Dedifferentiated amniotic fluid mesenchymal stem cell (primary cell): Measurements from ENCODE around the gene DHX58.

Source experiments
- DNase-seq: peaks from one replicate; pipeline ENCODE4 v3.0.0-alpha.2; 2016; ENCODE audit errors: extremely low spot score

Gene DHX58

GRCh38 chr17:42129109-42129837, 16.8 kb upstream of the DHX58 start:
- no peak for DNase-seq

GRCh38 chr17:42127414-42127813, 14.9 kb upstream of the DHX58 start:
- DNase-seq: no peak

- DNase-seq: no peak
Observed at GRCh38 chr17:42126836-42127235, 14.3 kb upstream of the DHX58 start.

GRCh38 chr17:42125565-42125964, 13.1 kb upstream of the DHX58 start:
- DNase-seq: no peak

- DNase-seq: no peak
Observed at GRCh38 chr17:42124256-42124655, 11.7 kb upstream of the DHX58 start.

GRCh38 chr17:42122371-42123303, 10.1 kb upstream of the DHX58 start, which contains the start of gene HSPB9:
HSPB9 (plus strand) TSS chr17:42122804; CDS start chr17:42122851, 47 bp downstream.
- no peak for DNase-seq

GRCh38 chr17:42120770-42121769, 8.6 kb upstream of the DHX58 start, which contains the start of gene KAT2A:
KAT2A (minus strand) TSS chr17:42121367; CDS start chr17:42121304, 63 bp downstream.
- peak; percentile 57 for DNase-seq

- DNase-seq: no peak
Observed at GRCh38 chr17:42120161-42120769, 7.8 kb upstream of the DHX58 start.

- DNase-seq: no peak
Observed at GRCh38 chr17:42119301-42119700, 6.8 kb upstream of the DHX58 start.

- DNase-seq: no peak
Observed at GRCh38 chr17:42118545-42118944, 6.0 kb upstream of the DHX58 start.

GRCh38 chr17:42118126-42118510, 5.6 kb upstream of the DHX58 start:
- DNase-seq: no peak

GRCh38 chr17:42117397-42118125, 5.0 kb upstream of the DHX58 start:
- no peak for DNase-seq

- DNase-seq: peak; percentile 86
Observed at GRCh38 chr17:42116705-42117396, 4.3 kb upstream of the DHX58 start.

GRCh38 chr17:42114118-42114517, 1.6 kb upstream of the DHX58 start:
- no peak for DNase-seq

GRCh38 chr17:42113293-42114069, 967 bp upstream of the DHX58 start:
- no peak for DNase-seq

GRCh38 chr17:42111871-42112551, 503 bp downstream of the DHX58 start:
- DNase-seq: no peak

GRCh38 chr17:42111265-42111636, 1.3 kb downstream of the DHX58 start:
- no peak for DNase-seq
